Stimulated activated CD8-positive, alpha-beta memory T cell treated with anti-CD3 and anti-CD28 coated beads, Interleukin-15, amount 100 ng/mL, for 48 hours (primary cell): ENCODE results near the gene KRT81.
"Not testable (repeated sequence)": the region's sequence is repeated elsewhere in the genome, so short reads cannot be mapped to it uniquely, and the experiment has no call there.

Experiments
- DNase-seq, 2 donors: peaks; one replicate each; pipeline ENCODE4 v3.0.0-alpha.2; 2020; ENCODE audit warnings: low read depth in 2 of 2

KRT81 gene

DNA sequence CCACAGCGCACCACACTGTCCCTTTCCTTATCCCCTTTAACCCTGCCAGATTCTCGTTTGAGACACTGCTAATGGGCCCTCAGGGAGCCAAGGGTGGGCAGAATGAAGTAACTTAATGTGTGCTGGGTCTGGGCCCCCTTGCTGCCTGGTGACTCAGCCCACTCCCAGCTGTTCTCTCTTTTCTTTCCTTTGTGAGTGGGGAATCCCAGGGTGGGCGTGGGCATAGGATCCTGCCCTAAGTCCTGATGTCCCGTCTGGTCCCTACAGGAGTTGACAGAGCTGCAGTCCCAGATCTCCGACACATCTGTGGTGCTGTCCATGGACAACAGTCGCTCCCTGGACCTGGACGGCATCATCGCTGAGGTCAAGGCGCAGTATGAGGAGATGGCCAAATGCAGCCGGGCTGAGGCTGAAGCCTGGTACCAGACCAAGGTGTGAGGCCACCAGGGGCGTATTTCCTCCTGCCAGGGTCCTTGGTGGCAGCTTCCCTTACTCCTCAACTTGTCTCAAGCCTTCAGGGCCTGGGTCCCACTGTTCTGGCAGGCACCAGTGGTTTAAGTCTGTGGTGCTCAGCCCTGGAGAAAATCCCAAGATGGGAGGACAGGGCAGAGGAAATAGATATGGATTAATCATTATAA lies 50.0 kb downstream of the KRT81 start:
- no peak for DNase-seq

DNA sequence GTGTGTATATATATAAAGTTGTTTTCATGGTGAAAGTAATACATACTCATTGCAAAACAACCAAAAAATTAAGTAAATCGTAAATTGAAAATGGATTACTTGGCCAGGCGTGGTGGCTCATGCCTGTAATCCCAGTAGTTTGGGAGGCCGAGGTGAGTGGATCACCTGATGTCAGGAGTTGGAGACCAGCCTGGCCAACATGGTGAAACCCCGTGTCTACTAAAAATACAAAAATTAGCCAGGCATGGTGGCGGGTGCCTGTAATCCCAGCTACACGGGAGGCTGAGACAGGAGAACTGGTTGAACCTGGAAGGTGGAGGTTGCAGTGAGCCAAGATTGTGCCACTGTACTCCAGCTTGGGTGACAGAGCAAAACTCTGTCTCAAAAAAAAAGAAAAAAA lies 51.1 kb downstream of the KRT81 start:
- DNase-seq: not testable (repeated sequence)

DNA sequence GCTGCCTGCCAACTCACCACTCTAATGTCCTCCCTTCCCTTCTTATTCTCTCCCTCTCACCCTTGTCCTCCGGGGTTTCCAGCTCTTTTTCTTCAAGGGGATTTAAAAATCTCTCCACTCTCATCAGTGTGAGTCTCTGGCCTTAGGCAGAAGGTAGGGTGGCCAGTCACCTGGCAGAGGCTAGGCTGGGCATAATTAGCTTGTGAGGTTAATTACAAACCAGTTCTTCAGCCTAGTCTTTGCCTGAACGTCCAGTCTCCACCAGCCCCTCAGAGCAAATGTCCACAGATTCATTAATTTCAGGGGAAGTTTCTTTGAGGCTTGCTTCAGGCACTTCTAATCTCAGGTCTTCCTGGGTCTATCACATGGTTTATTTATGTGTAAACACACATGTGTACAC lies 51.6 kb downstream of the KRT81 start:
- no peak for DNase-seq

- no peak for DNase-seq
Measured at GRCh38 chr12:52238916-52239646, 52.3 kb downstream of the KRT81 start.

- no peak for DNase-seq
Measured at GRCh38 chr12:52238207-52238840, 53.0 kb downstream of the KRT81 start.

DNA sequence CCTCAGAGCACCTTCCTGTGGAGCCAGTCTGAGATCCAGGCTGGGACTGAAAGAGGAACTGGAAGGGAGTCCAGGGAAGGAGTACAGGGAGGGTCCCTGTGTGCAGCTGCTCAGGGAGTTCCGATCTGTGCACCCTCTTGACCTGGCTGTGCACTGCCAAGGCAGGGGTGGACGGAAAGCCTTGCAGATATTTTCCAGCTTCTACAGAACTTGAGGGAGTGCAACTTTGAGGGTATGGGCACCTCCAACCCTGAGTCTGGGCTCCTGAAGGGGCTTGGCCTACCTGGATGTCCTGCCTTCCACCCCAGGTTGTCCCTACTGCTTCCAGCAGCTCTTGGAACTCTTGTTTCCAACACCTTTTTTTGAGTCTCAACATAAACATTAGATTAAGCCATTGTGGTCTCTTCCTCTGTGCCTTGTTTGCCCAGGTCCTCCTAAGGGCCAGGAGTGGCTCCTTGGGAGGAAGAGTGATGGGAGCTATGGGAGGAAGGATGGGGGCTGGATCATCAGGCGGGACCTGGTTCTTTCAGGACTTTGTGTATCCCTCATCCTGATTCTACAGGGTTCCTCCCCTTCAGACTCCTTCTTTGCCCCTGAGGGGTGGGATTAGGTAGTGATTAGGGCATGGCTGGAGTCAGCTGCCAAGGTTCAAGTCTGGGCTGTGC lies 54.8 kb downstream of the KRT81 start:
- DNase-seq: no peak
